Neural progenitor cell (in vitro differentiated cells): Measurements from ENCODE around the gene FCAMR.

Experiments used
- CTCF ChIP-seq: fragments of 200-600 bp; sonication (generic); IDR thresholded peaks from 2 replicates; pipeline ENCODE4 v1.5.1; 2017; ENCODE audit warnings: antibody characterized with exemption, mild to moderate bottlenecking
- EZH2 ChIP-seq: fragments of 200-600 bp; sonication (generic); IDR thresholded peaks from 2 replicates; pipeline ENCODE4 v1.6.1; 2017; ENCODE audit warnings: antibody characterized with exemption, mild to moderate bottlenecking, moderate library complexity

- no peak for TF ChIP-seq CTCF
- no peak for TF ChIP-seq EZH2
These were observed 3.9 kb upstream of the FCAMR start for GRCh38 chr1:206974140-206974539.
